ENCODE measurements around the gene GALNT3.

DNA sequence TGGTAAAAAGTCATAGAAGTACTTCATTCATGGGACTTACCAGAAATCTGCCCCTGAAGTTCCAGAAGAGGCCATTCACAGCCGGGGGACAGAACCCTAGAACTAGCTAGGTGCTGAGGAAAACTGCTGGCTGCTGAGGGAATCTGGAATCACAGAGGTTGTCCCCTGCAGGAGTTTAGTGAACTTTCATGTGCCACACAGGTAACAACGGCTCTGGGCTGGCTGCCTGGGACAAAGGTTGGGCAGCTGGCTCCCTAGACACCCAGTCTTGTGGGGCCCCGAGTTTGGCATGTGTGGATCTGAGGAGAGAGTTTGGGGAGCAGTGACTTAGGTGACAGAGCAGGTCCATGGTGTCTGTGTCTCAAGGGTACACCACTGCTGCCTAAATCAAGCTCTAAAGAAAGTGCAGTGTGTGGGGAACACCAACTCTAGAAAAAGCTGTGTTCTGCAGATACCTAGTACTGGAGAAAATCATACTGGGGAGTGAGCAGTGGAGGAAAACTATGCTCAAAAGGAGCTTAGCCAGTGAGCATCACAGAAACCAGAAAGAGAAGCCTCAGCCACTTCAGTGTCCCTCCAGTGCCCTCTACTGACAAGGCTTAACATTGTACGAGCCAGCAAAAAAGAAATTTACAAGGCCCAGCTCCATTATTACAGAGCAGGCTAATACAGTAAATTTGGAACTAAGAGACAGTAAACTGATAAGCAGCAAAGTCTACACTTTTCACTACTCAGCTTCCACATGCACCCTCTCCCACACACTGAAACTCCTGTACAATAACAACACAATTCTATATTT is 15.2 kb downstream of the GALNT3 start:
- TF ChIP-seq, protein P1, sequence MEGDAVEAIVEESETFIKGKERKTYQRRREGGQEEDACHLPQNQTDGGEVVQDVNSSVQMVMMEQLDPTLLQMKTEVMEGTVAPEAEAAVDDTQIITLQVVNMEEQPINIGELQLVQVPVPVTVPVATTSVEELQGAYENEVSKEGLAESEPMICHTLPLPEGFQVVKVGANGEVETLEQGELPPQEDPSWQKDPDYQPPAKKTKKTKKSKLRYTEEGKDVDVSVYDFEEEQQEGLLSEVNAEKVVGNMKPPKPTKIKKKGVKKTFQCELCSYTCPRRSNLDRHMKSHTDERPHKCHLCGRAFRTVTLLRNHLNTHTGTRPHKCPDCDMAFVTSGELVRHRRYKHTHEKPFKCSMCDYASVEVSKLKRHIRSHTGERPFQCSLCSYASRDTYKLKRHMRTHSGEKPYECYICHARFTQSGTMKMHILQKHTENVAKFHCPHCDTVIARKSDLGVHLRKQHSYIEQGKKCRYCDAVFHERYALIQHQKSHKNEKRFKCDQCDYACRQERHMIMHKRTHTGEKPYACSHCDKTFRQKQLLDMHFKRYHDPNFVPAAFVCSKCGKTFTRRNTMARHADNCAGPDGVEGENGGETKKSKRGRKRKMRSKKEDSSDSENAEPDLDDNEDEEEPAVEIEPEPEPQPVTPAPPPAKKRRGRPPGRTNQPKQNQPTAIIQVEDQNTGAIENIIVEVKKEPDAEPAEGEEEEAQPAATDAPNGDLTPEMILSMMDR (IDR thresholded peaks at IDR 0.05) = peak; percentile 52
- TF ChIP-seq, protein P2, sequence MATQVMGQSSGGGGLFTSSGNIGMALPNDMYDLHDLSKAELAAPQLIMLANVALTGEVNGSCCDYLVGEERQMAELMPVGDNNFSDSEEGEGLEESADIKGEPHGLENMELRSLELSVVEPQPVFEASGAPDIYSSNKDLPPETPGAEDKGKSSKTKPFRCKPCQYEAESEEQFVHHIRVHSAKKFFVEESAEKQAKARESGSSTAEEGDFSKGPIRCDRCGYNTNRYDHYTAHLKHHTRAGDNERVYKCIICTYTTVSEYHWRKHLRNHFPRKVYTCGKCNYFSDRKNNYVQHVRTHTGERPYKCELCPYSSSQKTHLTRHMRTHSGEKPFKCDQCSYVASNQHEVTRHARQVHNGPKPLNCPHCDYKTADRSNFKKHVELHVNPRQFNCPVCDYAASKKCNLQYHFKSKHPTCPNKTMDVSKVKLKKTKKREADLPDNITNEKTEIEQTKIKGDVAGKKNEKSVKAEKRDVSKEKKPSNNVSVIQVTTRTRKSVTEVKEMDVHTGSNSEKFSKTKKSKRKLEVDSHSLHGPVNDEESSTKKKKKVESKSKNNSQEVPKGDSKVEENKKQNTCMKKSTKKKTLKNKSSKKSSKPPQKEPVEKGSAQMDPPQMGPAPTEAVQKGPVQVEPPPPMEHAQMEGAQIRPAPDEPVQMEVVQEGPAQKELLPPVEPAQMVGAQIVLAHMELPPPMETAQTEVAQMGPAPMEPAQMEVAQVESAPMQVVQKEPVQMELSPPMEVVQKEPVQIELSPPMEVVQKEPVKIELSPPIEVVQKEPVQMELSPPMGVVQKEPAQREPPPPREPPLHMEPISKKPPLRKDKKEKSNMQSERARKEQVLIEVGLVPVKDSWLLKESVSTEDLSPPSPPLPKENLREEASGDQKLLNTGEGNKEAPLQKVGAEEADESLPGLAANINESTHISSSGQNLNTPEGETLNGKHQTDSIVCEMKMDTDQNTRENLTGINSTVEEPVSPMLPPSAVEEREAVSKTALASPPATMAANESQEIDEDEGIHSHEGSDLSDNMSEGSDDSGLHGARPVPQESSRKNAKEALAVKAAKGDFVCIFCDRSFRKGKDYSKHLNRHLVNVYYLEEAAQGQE (IDR thresholded peaks at IDR 0.05; ENCODE audit: insufficient read depth in 1 of 2, low read depth in 2 of 2, low read length in 1 of 2) = no peak
- TF ChIP-seq SIN3A (IDR thresholded peaks at IDR 0.05; ENCODE audit: borderline replicate concordance, insufficient read depth, low read depth, low read length) = no peak

Measured in Panc1 (cell line).